GM21528 (cell line): ENCODE results near the gene ZNF536.
"Not testable (repeated sequence)": the region's sequence is repeated elsewhere in the genome, so short reads cannot be mapped to it uniquely, and the experiment has no call there.

ENCODE experiments used
- ATAC-seq: cut with Tn5 transposase; IDR thresholded peaks from one replicate; pipeline ENCODE4 v1.9.1; 2021; ENCODE audit warnings: mild to moderate bottlenecking, moderate library complexity; ENCODE audit not compliant: unreplicated experiment, low FRiP score

The ZNF536 gene

GRCh38 chr19:30442674-30443073, 70.5 kb downstream of the ZNF536 start:
- ATAC-seq: no peak

GRCh38 chr19:30443531-30444252, 71.5 kb downstream of the ZNF536 start:
- no peak for ATAC-seq

- no peak for ATAC-seq
These were observed 72.1 kb downstream of the ZNF536 start for GRCh38 chr19:30444253-30444671.

DNA sequence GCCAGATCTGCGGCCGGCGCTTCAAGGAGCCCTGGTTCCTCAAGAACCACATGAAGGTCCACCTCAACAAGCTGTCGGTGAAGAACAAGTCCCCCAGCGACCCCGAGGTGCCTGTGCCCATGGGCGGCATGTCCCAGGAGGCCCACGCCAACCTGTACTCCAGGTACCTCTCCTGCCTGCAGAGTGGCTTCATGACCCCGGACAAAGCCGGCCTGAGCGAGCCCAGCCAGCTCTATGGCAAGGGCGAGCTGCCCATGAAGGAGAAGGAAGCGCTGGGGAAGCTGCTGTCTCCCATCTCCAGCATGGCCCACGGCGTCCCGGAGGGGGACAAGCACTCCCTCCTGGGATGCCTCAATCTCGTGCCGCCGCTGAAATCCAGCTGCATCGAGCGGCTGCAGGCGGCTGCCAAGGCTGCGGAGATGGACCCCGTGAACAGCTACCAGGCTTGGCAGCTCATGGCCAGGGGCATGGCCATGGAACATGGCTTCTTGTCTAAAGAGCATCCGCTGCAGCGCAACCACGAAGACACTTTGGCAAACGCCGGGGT, 72.6 kb downstream of the ZNF536 start:
- no peak for ATAC-seq

DNA sequence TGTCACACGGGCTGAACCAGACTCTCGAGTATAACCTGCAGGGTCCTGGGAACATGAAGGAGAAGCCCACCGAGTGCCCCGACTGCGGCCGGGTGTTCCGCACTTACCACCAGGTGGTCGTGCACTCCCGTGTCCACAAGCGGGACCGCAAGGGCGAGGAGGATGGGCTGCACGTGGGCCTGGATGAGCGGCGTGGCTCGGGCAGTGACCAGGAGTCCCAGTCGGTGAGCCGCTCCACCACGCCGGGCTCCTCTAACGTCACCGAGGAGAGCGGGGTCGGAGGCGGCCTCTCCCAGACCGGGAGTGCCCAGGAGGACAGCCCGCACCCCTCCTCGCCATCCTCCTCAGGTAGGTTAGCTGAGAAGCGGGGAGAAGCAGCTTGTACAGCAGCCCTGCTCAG, 73.2 kb downstream of the ZNF536 start:
- ATAC-seq: no peak

- not testable (repeated sequence) for ATAC-seq
These were observed 73.9 kb downstream of the ZNF536 start for GRCh38 chr19:30446120-30446519.

- ATAC-seq: no peak
These were observed 74.8 kb downstream of the ZNF536 start for GRCh38 chr19:30446850-30447552.

DNA sequence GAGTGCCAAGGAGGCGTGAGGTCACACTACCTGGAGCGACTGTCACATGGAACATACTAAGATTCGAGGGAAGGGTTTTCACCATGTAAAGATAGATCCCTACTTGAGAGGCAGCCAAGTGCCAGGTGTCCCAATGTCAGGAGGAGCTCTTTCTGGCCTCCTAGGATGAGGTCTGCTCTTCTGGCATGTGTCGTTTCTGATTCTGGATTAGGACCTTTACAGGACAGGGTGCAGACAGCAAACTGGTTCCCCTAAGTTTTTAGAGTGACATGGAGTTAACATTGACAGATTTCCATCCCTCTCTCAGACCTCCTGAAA, 75.3 kb downstream of the ZNF536 start:
- ATAC-seq: no peak

DNA sequence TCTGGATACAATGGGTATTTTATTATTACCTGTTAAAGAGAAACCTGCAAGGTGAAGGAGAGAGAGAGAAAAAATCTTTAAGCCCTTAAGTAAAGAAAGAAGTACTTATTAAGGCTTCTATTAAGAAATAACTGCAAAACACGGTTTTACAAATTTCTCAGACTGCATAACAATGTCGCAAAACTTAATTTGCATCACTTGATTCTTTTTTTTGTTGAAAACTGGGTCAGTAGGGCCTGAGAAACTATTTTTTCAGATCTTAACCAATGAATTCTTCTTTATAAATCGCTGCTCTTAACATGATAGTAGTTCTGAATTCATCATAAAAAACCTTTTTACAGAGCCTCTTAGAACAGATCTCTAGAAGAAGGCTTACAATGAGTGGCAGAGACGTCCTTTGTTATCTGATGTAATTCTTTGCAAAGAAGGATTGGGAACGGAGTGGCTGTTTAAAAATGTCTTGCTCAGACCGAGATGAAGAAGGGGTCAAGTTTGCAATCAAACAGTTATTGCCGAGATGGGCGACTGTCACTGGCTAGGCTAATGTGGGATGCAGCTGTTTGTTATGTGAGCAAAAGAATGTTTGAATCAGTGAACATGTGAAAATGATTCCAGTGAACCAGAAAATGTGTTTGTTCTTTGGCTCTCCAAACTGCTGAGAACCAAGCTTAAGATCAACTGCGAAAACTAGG, 76.3 kb downstream of the ZNF536 start:
- ATAC-seq: no peak

DNA sequence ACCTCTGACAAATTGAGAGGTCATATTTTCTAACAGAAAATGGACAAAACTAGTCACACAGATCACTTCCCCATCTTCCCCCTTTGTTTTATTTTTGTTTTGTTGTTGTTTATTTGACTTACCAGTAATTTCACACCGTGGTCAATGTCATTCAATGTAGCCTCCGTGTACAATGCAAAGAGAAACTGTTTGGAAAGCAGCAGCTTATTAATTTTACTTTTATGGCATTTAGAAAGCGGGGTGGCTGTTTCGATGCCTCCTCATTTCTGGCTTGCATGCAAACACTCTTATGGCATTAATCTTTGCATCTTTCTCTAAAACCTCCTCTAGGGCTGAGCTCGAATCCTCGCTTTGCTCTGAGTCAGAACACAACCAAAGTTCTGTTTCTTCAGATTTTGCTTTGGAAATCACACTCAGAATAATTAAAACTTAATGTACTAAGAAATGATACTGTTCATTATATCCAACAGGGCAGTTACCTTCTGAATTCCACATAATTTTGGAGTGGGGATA, 77.0 kb downstream of the ZNF536 start:
- no peak for ATAC-seq

DNA sequence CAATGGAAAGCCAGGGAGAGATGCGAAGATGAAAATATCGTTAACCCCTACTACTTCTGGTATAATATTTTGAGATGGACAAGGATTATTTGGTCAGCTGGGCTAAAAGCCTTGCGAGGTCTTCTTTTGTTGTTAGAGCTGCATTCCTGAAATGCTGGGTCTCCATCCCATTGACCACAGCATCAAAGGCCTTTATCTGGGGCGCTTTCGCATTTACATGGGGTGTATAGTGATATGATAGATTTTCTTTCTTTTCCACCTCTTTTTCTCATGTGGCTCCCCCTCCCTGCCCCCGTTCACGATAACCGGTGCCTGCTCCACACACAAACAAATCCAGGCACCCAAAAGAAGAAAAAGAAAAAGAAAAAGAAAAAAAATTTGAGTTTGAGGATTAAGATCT, 77.5 kb downstream of the ZNF536 start:
- no peak for ATAC-seq

GRCh38 chr19:30450100-30450499, 77.9 kb downstream of the ZNF536 start:
- no peak for ATAC-seq

GRCh38 chr19:30450835-30451321, 78.7 kb downstream of the ZNF536 start:
- no peak for ATAC-seq

DNA sequence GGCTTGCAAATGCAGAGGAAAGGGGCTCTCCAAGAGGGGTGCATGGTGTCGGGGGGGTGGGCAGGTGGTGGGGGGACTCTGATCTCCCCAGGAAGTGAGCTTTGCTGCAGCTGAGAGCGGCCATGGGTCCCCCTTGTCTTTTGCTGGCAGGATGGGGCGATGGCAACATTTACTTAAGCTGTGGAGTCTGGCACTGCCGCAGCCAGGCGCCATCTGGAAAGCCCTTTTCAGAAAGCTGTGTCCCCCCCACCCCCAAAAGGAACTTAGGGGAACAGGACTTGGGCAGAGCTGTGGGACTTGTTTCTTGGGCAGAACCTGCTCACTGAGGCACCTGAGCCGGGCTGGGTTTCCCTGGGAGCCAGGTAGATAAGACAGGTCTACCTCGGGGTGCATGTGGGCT, 80.7 kb downstream of the ZNF536 start:
- no peak for ATAC-seq

- ATAC-seq: no peak
These were observed 81.6 kb downstream of the ZNF536 start for GRCh38 chr19:30453743-30454142.

DNA sequence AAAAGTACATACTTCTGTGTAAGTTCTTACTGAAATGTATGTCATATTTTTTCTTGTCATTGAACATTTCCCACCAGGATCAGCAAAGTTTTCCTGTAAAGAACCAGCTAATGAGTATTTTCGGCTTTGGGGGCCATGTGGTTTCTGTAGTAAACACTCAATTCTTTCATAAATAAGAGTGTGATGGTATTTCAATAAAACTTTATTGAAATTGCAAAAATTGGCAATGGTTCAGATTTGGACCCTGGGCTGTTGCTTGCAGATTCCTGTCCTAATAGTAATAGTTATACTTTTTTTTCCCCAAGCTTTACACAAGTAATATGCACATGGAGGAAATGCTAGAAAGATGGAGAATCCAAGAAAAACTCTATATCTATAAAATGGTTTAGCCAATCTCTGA, 83.7 kb downstream of the ZNF536 start:
- ATAC-seq: no peak

- no peak for ATAC-seq
These were observed 85.3 kb downstream of the ZNF536 start for GRCh38 chr19:30457484-30457883.

DNA sequence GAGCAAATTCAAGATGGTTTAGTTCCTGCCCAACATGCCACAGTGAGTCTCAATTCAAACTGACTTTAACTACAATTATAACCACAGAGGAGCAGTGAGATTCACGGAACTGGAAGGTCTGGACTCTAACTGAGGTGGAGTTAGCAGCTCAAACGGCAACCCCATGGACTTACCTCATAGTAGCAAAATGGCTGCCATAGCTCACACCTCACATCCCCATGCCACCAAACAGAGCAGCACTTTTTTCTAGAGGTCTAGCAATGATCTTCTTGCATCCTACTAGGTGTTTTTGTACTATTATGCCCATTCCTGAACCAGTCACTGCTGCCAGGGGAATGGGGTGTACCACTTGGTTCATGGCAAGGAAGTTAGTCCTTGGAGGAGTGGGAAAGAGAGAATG, 87.7 kb downstream of the ZNF536 start:
- no peak for ATAC-seq

DNA sequence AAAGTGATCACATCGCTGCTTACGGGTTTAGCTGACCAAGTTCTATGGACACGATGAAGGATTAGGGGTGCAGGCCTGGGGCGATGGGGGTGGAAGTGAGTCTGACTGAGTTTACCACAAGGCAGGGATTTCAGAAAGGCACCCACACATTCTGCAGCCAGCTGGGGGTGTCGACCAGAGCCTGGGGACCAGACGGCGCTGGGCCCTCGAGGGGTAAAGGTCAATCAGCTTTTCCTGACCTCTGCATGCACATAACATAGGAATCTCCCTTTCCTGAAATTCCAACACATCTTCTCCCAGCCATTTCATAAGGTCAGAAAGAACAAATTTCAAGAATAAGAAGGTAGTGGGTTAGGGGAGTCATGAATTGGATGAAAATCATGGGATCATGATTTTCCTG, 92.0 kb downstream of the ZNF536 start:
- no peak for ATAC-seq

- not testable (repeated sequence) for ATAC-seq
These were observed 94.4 kb downstream of the ZNF536 start for GRCh38 chr19:30466598-30466997.

GRCh38 chr19:30467239-30467638, 95.1 kb downstream of the ZNF536 start:
- no peak for ATAC-seq
